ENCODE data around the gene UBQLNL.

Gene UBQLNL

DNA sequence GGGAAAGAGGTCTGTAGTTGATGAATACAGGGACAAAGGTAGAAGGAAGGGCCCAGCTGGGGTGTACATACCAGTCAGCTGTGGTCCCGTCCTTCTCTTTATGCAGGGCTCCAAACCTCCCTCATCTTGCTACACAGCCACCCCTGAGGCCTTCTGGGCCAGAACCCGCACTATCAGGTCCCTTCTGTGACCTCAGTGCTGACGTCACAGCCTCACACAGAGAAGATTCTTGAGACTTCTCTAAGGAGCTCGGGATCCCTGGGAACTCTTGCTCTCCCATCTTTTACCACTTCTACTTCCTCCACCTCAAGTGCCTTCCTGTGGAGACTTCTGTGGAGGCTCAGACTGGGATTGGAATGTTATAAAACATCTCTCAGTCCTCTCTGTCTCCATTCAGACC, 6.7 kb downstream of the UBQLNL start, which contains the start of gene UBQLN3:
TSS of gene UBQLN3 (minus strand) at position 155 of the 400 bp plus-strand sequence. CDS start 399 bp downstream, outside the sequence.
- TF ChIP-seq, protein P1, sequence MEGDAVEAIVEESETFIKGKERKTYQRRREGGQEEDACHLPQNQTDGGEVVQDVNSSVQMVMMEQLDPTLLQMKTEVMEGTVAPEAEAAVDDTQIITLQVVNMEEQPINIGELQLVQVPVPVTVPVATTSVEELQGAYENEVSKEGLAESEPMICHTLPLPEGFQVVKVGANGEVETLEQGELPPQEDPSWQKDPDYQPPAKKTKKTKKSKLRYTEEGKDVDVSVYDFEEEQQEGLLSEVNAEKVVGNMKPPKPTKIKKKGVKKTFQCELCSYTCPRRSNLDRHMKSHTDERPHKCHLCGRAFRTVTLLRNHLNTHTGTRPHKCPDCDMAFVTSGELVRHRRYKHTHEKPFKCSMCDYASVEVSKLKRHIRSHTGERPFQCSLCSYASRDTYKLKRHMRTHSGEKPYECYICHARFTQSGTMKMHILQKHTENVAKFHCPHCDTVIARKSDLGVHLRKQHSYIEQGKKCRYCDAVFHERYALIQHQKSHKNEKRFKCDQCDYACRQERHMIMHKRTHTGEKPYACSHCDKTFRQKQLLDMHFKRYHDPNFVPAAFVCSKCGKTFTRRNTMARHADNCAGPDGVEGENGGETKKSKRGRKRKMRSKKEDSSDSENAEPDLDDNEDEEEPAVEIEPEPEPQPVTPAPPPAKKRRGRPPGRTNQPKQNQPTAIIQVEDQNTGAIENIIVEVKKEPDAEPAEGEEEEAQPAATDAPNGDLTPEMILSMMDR (IDR thresholded peaks at IDR 0.05; ENCODE audit: poor library complexity, severe bottlenecking), result no peak
- no peak for DNase-seq (ENCODE audit: low spot score)
- no peaks in the 10 kb centered on the region for H3K4me1 ChIP-seq (ENCODE audit: insufficient read depth, poor library complexity, severe bottlenecking)
- H3K9me3 ChIP-seq (ENCODE audit: severe bottlenecking), result no peaks in the 10 kb centered on the region
- no peak within 1 kb of the TSS for H3K4me3 ChIP-seq (ENCODE audit: severe bottlenecking)
- no peaks in the 10 kb centered on the region for H3K36me3 ChIP-seq (ENCODE audit: low read depth)
- no peak for ATAC-seq (ENCODE audit: low read depth)
- no peak within 1 kb of the TSS for H3K27ac ChIP-seq (ENCODE audit: poor library complexity, severe bottlenecking)
- H3K27me3 ChIP-seq (ENCODE audit: insufficient read depth, poor library complexity, severe bottlenecking), result no peaks in the 10 kb centered on the region

GRCh38 chr11:5508605-5509004, 7.9 kb downstream of the UBQLNL start:
- Histone ChIP-seq H3K4me1 (ENCODE audit: insufficient read depth, poor library complexity, severe bottlenecking) (no peaks in the 10 kb centered on the region), H3K4me3 (ENCODE audit: severe bottlenecking) (no peak overlapping the region), H3K27me3 (ENCODE audit: insufficient read depth, poor library complexity, severe bottlenecking) (no peaks in the 10 kb centered on the region), H3K36me3 (ENCODE audit: low read depth) (no peaks in the 10 kb centered on the region), H3K27ac (ENCODE audit: poor library complexity, severe bottlenecking) (no peak overlapping the region), H3K9me3 (ENCODE audit: severe bottlenecking) (no peaks in the 10 kb centered on the region)
- no peak for DNase-seq (ENCODE audit: low spot score)
- TF ChIP-seq, protein P1 (IDR thresholded peaks at IDR 0.05; ENCODE audit: poor library complexity, severe bottlenecking), result no peak
- no peak for ATAC-seq (ENCODE audit: low read depth)

- TF ChIP-seq, protein P1 (IDR thresholded peaks at IDR 0.05; ENCODE audit: poor library complexity, severe bottlenecking), result no peak
- Histone ChIP-seq H3K4me3 (ENCODE audit: severe bottlenecking) (no peak overlapping the region), H3K4me1 (ENCODE audit: insufficient read depth, poor library complexity, severe bottlenecking) (no peaks in the 10 kb centered on the region), H3K27ac (ENCODE audit: poor library complexity, severe bottlenecking) (no peak overlapping the region), H3K27me3 (ENCODE audit: insufficient read depth, poor library complexity, severe bottlenecking) (no peaks in the 10 kb centered on the region), H3K36me3 (ENCODE audit: low read depth) (no peaks in the 10 kb centered on the region), H3K9me3 (ENCODE audit: severe bottlenecking) (no peaks in the 10 kb centered on the region)
- DNase-seq (ENCODE audit: low spot score) (no peak), ATAC-seq (ENCODE audit: low read depth) (no peak)
These were observed 8.6 kb downstream of the UBQLNL start for GRCh38 chr11:5507933-5508305.

DNA sequence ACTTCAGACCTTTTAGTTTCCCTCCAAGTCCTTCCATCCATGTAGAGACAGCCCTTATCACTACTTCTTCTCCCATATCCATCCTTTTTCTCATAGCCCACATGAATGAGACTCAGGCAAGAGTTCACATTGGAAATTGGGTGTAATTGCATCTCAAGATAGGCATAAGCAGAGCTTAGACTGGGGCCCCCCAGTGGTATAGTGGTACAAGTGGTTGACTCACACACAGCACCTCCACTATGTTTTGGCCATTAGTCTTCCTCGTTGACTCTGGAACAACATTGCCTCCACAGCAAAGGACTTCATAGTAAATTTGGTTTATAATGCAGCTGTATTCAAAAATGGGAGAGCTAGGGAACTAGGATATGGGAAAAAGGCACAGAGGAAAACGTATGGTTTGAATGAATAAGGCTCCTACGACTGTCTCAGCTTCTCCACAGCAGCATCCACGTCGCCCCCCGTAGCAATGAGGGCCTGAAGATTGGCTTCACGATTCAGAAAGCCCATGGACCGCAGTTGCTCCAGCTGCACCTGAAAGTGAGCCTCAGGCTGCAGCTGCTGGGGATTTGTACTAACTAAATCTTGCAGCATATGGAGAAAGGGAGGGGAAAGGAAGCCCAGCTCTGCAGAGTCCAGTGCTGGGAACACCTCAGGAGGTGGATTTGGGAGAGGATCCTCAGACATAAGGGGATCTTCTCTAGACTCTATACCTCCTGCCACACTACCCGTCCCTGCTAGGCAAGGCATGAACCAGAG, 9.1 kb downstream of the UBQLNL start:
- DNase-seq (ENCODE audit: low spot score) (no peak), ATAC-seq (ENCODE audit: low read depth) (no peak)
- no peaks in the 10 kb centered on the region for H3K36me3 ChIP-seq (ENCODE audit: low read depth)
- H3K4me3 ChIP-seq (ENCODE audit: severe bottlenecking), result no peak overlapping the region
- TF ChIP-seq, protein P1 (IDR thresholded peaks at IDR 0.05; ENCODE audit: poor library complexity, severe bottlenecking), result no peak
- H3K27ac ChIP-seq (ENCODE audit: poor library complexity, severe bottlenecking), result no peak overlapping the region
- H3K9me3 ChIP-seq (ENCODE audit: severe bottlenecking), result no peaks in the 10 kb centered on the region
- H3K27me3 ChIP-seq (ENCODE audit: insufficient read depth, poor library complexity, severe bottlenecking), result no peaks in the 10 kb centered on the region
- H3K4me1 ChIP-seq (ENCODE audit: insufficient read depth, poor library complexity, severe bottlenecking), result no peaks in the 10 kb centered on the region

DNA sequence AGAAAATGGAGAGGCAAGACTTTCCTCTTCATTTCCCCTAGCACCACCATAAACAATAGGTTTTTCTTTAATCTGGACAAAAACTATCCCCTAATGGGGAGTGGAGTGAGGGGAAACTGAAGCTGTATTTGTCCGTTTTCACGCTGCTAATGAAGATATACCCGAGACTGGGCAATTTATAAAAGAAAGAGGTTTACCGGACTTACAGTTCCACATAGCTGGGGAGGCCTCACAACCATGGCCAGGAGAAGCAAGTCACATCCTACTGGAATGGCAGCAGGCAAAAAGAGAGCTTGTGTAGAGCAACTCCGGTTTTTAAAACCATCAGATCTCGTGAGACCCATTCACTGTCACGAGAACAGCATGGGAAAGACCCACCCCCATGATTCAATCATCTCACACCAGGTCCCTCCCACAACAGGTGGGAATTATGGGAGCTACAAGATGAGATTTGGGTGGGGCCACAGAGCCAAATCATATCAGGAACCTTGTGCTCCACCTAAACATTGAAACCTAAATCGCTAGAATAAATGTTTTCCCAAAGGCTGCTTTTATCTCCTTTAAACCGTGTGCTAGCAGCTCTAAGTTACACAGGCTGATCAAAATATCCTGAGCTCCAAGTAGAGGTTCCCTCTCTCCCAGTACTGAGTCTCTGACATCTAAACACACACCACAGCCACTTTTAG, 11.0 kb downstream of the UBQLNL start:
- Histone ChIP-seq H3K36me3 (ENCODE audit: low read depth) (no peaks in the 10 kb centered on the region), H3K27me3 (ENCODE audit: insufficient read depth, poor library complexity, severe bottlenecking) (no peaks in the 10 kb centered on the region), H3K27ac (ENCODE audit: poor library complexity, severe bottlenecking) (no peak overlapping the region), H3K9me3 (ENCODE audit: severe bottlenecking) (no peaks in the 10 kb centered on the region), H3K4me3 (ENCODE audit: severe bottlenecking) (no peak overlapping the region), H3K4me1 (ENCODE audit: insufficient read depth, poor library complexity, severe bottlenecking) (no peaks in the 10 kb centered on the region)
- TF ChIP-seq, protein P1 (IDR thresholded peaks at IDR 0.05; ENCODE audit: poor library complexity, severe bottlenecking), result no peak
- no peak for DNase-seq (ENCODE audit: low spot score)
- no peak for ATAC-seq (ENCODE audit: low read depth)

All from RWPE2 (cell line).